Chondrocyte (in vitro differentiated cells): ENCODE results near the gene PSMA7. TPM values are rescaled to one million over a fixed set of nuclear protein-coding genes. Genes with fewer than 3 reads are reported as not detected.

Source experiments
- DNase-seq: peaks from one replicate; pipeline ENCODE4 v3.0.0; 2021; ENCODE audit warnings: mixed read lengths, low spot score
- H3K27ac Mint-ChIP-seq: one replicate; pipeline ENCODE4 v1.8.0; 2021; ENCODE audit warnings: mild to moderate bottlenecking, moderate library complexity, mixed read lengths; ENCODE audit not compliant: unreplicated experiment
- H3K27me3 Mint-ChIP-seq: 2 replicates; pipeline ENCODE4 v1.8.0; 2021; ENCODE audit warnings: low read depth, mixed read lengths
- H3K36me3 Mint-ChIP-seq: 2 replicates; pipeline ENCODE4 v1.8.0; 2021; ENCODE audit warnings: low read depth, mixed read lengths
- H3K4me1 Mint-ChIP-seq: 2 replicates; pipeline ENCODE4 v1.8.0; 2021; ENCODE audit warnings: low read depth, mild to moderate bottlenecking, mixed read lengths
- H3K4me3 Mint-ChIP-seq: one replicate; pipeline ENCODE4 v1.8.0; 2021; ENCODE audit warnings: mild to moderate bottlenecking, moderate library complexity, mixed read lengths; ENCODE audit not compliant: unreplicated experiment
- H3K9me3 Mint-ChIP-seq: 2 replicates; pipeline ENCODE4 v1.8.0; 2021; ENCODE audit warnings: low read depth, mixed read lengths
- CTCF ChIP-seq: fragments of 200-600 bp; sonication (generic); IDR thresholded peaks from 2 replicates; pipeline ENCODE4 v1.5.0; 2021; ENCODE audit warnings: antibody characterized with exemption, mild to moderate bottlenecking, moderate library complexity
- total RNA-seq: library from RNA; stranded (reverse); gene quantifications from 3 replicates; pipeline ENCODE4 v1.2.1, GENCODE V29; 2021

The PSMA7 gene
- total RNA-seq, 1 donor from 2014 or later, result 226 TPM

GRCh38 chr20:62119591-62120364, 23.4 kb downstream of the PSMA7 start:
- Mint-ChIP-seq H3K4me1 (peaks cover 32% of the 10 kb centered on the region), H3K9me3 (no peaks in the 10 kb centered on the region), H3K27ac (peak overlapping the region; percentile 54), H3K36me3 (peaks cover 2% of the 10 kb centered on the region), H3K4me3 (no peak overlapping the region), H3K27me3 (peaks cover 25% of the 10 kb centered on the region)
- no peak for TF ChIP-seq CTCF
- no peak for DNase-seq

DNA sequence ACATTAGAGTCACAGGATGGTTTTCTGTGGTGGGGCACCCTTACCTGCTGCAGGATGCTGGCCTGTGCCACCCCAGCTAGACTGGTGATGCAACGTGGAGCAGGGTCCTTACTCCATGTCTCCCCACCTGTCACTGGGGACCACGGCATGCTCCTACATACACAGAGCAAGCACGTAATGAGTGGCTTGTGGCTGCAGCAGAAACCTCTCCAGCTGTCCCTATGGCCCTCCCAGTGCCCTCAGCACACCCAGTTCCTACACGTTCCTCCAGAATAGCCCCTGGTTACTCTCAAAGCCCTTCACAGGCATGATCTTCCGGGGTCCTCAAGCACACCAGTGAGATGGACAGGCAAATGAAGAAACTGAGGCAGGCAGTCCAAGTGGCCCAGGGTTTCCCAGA, 24.1 kb downstream of the PSMA7 start:
- Mint-ChIP-seq H3K4me3 (no peak overlapping the region), H3K4me1 (peaks cover 25% of the 10 kb centered on the region), H3K9me3 (no peaks in the 10 kb centered on the region), H3K27me3 (peaks cover 25% of the 10 kb centered on the region), H3K27ac (no peak overlapping the region), H3K36me3 (no peaks in the 10 kb centered on the region)
- no peak for TF ChIP-seq CTCF
- no peak for DNase-seq

DNA sequence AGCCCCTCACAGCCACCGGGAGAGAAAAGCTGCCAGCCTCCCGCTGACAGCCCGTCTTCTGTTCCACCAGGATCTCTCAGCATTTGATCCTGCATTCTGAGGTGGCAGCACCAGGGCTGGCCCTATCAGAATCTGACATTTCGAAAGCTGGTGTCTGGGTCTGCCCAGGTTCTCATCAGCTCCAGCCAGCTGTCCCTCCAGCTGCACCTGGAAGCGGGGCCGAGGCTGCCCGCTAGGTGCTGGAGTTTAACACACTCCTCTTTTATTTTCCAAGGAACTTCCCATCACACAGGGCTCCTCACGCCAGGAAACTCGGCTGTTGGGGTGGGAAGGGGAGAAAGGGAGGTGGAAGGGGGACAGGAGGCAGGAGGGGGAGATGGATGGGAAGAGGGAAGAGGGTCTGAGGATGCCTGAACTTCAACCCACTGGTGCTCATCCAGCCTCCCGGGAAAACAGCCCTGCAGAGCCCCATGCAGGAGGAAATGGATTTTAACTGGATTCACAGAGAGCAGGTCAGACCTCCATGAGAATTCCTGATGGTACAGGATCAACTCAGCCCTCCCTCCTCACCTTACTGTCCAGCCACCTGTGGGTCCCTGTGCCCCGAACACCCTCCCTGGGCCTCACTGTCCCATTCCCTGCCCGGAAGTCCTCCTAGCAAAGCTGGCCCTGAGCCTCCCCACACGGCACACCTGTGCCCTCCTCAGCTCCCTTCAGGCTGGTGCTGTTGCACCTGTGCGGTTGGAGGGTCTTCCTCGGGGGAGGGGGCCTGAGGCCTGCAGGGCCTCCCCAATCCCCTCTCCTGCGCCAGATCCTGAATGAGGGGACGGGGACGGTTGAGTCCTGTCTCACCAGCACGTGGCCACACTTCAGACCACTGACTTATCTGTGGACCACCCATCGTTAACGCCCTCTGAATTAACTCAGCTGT, 24.8 kb downstream of the PSMA7 start:
- no peak overlapping the region for H3K27ac Mint-ChIP-seq
- peaks cover 25% of the 10 kb centered on the region for H3K27me3 Mint-ChIP-seq
- no peak for TF ChIP-seq CTCF
- no peak for DNase-seq
- no peak overlapping the region for H3K4me3 Mint-ChIP-seq
- H3K9me3 Mint-ChIP-seq, result no peaks in the 10 kb centered on the region
- H3K4me1 Mint-ChIP-seq, result peaks cover 18% of the 10 kb centered on the region
- H3K36me3 Mint-ChIP-seq, result no peaks in the 10 kb centered on the region

DNA sequence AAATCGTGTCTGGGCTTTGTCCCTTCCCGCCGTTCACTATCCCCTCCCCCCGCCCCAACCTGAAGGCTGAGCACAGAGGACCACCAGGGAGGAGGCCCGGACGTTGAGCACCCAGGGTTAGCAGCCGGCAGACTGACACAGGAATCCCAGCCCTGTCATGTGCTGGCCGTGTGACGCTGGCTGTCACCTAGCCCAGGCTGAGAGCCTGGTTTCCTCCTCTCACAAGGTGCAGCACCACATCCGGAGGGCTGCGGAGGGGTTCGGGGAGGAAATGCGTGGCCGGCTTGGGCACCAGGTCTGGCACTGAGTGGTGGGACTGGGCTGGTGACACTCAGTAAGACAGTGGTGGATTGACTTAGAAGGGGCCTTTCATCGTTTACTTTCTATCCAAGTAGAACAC, 25.5 kb downstream of the PSMA7 start:
- DNase-seq, result no peak

More for the DNA sequence above, 25.5 kb downstream of the PSMA7 start:
- Mint-ChIP-seq H3K36me3 (no peaks in the 10 kb centered on the region), H3K27ac (no peak overlapping the region), H3K4me3 (no peak overlapping the region), H3K27me3 (peaks cover 25% of the 10 kb centered on the region), H3K9me3 (no peaks in the 10 kb centered on the region), H3K4me1 (peaks cover 17% of the 10 kb centered on the region)
- no peak for TF ChIP-seq CTCF
